Stimulated activated CD4-positive, alpha-beta T cell treated with anti-CD3 and anti-CD28 coated beads, Interleukin-1b, Interleukin-23, amount 100 ng/mL, for 4 hours (primary cell): ENCODE measurements around the gene ZNF385B.

ENCODE experiments used
- DNase-seq, 2 donors: peaks; one replicate each; pipeline ENCODE4 v3.0.0-alpha.2; 2020; ENCODE audit warnings: low read depth in 2 of 2

ZNF385B gene

DNA sequence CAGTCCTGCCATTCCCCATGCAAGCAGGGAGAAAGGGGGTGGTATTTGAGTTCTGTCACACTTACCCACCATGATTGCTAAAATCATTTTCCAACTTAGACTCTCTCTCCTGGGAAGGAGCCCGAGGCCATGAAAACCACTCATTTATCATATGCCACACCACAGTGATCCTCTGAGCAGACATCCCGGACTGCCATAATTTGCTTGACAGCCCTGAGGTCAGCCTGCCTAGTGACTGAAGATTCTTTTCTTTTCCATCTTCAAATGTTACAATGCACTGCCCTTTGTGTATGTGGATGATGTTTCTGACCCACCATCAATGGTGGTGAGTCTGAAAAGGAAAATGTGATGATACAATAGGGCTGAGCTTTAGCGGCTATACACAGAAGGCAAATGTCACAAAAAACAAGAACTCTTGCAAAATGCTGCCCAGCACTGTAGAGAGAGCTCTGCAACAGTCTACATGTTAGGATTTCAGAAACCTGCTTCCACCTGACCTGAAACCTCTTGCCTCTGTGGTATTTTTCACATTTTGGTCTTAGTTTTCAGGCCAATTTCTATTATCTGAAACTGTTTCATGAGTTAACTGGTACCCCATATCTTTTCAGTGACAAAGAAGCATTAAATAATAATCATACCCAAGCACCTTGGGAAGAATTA is 272.8 kb downstream of the ZNF385B start:
- DNase-seq, result no peak

DNA sequence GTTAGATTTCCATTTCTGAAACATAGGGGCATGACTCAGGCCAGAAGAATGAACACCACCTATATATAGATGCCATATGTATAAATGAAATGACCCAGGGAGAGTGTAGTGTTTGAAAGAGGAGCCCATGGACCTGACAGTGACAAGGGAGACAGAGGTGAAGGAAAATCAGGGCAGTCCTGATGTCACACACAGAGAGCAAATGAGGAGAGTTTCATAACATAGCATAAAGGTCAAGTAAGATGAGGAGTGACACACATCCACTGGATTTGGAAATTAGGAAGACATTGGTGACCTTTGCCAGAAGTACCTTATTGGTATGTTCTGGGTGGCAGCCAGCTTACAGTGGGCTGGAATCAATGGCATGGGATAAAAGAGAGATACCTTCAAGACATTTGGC is 276.7 kb downstream of the ZNF385B start:
- DNase-seq, result no peak

DNA sequence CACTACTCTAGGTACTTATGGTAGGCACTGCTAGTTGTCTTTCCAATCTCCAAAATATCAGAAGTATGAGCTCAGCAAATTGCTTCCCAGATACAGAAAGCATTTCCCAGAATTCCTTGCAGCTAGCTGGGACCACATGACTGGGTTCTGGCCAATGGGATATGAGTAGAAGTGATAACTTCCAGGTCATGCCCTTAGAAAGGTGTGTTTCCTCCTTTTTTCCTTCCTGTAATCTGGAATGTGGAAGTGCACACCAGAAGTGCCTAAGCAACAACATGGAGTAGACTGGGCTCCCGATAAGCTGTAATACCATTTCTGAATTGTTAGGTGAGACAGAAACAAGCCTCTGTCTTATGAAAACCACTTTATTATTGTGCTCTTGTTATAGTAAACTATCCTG is 279.8 kb downstream of the ZNF385B start:
- no peak for DNase-seq

- DNase-seq, result no peak
Measured at GRCh38 chr2:179580378-179581146, 280.9 kb downstream of the ZNF385B start.

GRCh38 chr2:179579800-179580199 is 281.6 kb downstream of the ZNF385B start:
- no peak for DNase-seq

GRCh38 chr2:179578171-179578916 is 283.1 kb downstream of the ZNF385B start:
- DNase-seq, result no peak

DNA sequence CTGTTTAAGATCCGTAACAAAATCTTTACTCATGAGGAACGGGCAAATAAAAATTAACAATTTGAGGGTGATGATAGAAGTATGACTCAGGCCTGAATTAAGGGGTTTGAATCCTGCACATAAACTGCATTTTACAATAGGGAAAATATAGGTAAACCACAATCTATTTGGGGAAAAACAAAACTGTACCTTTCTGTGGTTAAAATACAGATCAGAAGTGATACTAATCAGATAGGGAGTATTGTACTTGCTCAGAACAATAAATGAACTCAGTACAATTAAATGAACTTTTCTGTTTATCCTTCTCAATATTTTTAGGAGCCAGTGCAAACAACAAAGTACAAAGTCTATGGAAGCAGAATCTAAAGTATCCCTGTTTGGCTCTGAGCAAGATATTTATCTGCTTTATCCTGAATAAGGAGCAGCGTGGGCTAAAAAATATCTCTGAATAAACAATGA is 287.3 kb downstream of the ZNF385B start:
- DNase-seq, result no peak

DNA sequence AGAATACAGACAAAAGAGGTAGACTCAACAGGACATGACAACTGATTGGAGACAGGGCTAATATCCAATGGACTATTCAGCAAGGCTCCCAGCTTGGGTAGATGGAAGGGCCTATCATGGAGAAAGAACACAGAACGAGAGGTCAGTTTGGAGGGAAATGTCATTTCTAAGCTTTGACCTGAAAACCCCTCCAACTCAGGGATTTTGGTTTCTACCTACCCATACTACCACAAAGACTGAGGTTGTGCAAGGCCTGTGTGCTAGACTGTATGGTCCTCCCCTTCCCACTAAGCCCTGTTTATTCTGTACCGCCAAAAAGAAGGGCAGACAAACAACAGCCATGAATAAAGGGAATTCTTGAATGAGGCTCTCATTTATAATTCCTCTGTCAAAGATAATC is 288.9 kb downstream of the ZNF385B start:
- DNase-seq, result no peak

- DNase-seq, result no peak
Measured at GRCh38 chr2:179571721-179572120, 289.7 kb downstream of the ZNF385B start.

DNA sequence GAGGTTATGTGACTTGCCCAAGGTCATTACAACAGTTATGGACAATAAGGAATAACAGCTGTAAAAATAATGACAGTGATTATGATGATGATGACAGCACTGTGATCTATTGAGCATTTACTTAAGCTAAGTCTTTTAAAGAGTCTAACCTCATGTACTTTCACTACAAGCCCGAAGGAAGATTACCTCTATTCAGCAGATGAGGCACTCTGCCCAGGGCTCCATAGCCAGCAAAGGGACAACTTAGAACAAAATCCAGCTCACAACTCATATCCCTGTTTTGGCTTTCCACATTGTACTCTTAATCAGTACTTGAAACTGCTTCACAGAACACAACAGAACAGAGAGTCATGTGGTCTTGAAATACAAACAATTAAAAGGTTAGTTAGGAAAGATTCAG is 290.2 kb downstream of the ZNF385B start:
- DNase-seq, result no peak

- no peak for DNase-seq
Measured at GRCh38 chr2:179569831-179570233, 291.6 kb downstream of the ZNF385B start.

GRCh38 chr2:179565807-179566206 is 295.6 kb downstream of the ZNF385B start:
- no peak for DNase-seq

DNA sequence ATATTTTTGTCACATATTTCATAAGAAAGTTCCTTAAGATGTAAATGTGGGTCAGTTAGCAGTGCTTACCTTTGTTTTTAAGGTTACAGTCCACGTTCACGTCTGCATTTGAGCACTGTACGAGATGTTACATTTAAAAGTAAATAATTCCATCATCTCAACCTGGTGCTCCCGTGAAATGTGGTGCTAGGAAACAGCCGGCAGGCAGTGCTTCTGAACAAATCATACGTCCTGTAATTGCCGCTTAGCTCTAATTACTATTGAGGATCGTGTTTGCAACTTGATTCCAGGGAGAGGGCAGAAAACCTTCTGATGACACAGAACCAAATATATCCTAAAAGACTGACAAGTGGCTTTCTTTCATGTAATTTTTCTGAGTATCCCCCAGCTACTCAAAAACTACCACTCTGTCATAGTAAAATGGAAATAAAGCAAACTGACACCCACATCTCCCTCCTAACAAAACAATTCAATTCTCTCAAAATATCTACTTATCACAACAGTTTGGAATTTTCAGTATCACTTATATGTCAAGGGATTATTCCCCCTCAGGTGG is 299.0 kb downstream of the ZNF385B start:
- DNase-seq, result no peak

DNA sequence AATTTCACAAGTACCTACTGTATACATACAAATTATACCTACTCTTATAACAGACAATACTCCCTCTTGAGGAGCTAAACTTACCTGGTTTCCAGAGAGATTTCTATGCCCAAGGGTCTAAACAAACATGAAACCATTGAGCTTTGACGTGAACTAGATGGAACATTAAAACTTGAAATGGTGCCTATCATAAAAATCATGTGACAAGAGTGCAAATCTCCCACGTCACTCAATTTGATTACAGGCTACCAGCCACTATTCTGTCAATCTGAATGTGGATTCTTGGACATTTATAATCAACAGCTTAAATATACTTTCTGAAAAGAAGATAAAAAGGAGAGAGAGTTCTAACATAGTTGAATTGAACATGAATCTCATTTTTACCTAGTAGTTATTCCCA is 299.7 kb downstream of the ZNF385B start:
- DNase-seq, result no peak

- no peak for DNase-seq
Measured at GRCh38 chr2:179560257-179560735, 301.1 kb downstream of the ZNF385B start.

DNA sequence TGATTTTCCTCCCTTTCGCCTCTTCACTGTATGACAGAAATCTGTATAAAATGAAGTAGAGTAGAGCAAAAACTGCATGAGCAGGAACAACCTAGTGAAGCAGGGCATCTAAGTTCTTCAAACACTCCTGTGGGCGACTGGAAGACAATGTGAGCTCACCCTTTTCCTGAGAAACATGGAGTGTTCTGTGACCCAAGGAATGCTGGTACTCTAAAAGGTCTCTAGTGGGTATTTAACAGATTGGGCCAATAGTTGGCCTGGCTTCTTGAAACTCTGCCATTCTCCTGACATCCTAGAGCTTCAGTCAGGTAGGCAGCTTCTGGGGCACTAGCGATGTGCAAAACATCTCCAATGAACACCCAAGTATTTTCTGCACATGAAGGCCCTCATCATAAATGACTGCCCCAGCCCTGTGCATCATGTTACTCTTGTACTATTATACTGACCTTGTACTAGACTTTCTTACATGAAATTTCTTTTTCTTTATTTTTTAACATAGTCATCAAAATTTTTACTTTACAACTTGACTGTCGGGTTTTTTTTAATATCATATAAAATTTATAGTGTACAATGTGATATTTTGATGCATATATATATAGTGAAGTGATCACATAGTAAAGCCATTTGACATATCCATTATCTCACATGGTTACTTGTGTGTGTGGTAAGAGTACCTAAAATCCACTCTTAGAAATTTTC is 302.2 kb downstream of the ZNF385B start:
- DNase-seq, result no peak

GRCh38 chr2:179558010-179558934 is 303.1 kb downstream of the ZNF385B start:
- no peak for DNase-seq

DNA sequence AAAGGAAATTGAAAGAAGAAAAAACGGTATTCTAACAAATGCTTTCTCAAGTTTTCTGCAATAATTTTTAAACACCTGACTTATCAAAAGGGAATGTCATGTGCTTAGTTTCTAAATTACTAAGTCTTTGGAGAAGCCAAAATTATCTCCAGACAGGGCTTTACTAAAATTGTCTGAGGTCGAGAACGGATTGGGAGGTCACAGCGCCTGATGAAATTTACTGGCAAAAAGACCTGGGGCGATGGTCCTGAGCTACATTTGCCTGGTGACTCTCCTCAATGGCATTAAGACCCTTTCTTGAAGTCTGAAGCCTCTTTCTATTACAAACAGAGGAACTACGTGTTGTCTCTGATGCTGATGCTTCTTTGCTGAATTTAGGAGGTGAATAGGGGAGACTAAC is 305.0 kb downstream of the ZNF385B start:
- no peak for DNase-seq

DNA sequence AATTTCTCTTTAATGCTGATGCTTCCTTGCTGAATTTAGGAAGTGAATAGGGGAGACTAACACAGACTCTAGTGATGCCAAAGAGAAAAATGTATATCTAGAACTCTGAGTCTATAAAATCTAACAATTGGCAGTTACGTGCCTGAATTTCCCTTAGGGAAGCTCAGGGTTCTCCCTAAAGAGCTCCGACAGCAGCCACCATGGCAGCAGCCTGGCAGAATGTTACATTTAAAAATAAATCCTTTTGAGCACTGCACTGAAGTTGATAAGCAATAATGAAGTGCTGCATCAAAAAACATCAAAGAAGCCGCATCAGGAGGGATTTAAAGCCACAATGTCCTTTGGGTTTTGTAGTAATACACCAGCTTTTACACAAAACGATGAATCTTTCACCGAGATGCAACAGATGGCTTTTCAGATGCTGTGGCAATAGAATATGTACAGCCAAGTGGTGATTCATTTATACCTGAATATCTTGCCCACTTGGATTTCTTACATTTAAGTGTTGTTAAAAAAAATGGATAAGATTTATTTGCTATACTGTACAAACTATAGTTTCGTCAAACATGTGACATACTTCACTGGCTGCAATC is 305.6 kb downstream of the ZNF385B start:
- no peak for DNase-seq
